H1 (cell line): ENCODE data around the gene BRK1. TPM values are rescaled to one million over a fixed set of nuclear protein-coding genes. Genes with fewer than 3 reads are reported as not detected.
A peak's percentile ranks its signal among the peaks of the same experiment; 100 is the strongest.

Experiments
- CTCF ChIA-PET: fragments of 300-600 bp; sonication (Branson Sonifier 250); formaldehyde crosslinking; loops from one replicate; lab custom pipeline; 2021; ENCODE audit not compliant: partially characterized antibody; lab: Charles Lee
- POLR2A ChIA-PET: fragments of 300-600 bp; sonication (Branson Sonifier 250); formaldehyde crosslinking; loops from one replicate; lab custom pipeline; 2021; ENCODE audit warnings: inconsistent platforms; ENCODE audit not compliant: partially characterized antibody; lab: Charles Lee
- DNase-seq, 2 experiments: peaks; one replicate each; pipeline versions ENCODE4 v3.0.0 to v3.0.0-alpha.2; 2010 to 2022; ENCODE audit warnings: low spot score in 2 of 2, low read depth in 1 of 2, mixed read lengths in 1 of 2
- FAIRE-seq: peaks from 2 replicates; lab custom pipeline; 2011; peaks lifted over from hg19 to GRCh38; lab: Jason Lieb, UNC
- H2AFZ ChIP-seq: 2 replicates; pipeline ENCODE4 v1.8.1; 2012; ENCODE audit warnings: low read length, inconsistent platforms
- H2AK5ac ChIP-seq: 2 replicates; pipeline ENCODE4 v1.6.1; 2013; ENCODE audit warnings: low read depth, low read length
- H2BK120ac ChIP-seq: replicated peaks from 2 replicates; pipeline ENCODE3; 2013; ENCODE audit warnings: low read depth, low read length, inconsistent platforms
- H2BK12ac ChIP-seq: 2 replicates; pipeline ENCODE4 v1.6.1; 2013; ENCODE audit warnings: low read depth, low read length
- H2BK15ac ChIP-seq: 2 replicates; pipeline ENCODE4 v1.6.1; 2013; ENCODE audit warnings: low read length
- H2BK20ac ChIP-seq: 2 replicates; pipeline ENCODE4 v1.6.1; 2013; ENCODE audit warnings: low read length
- H2BK5ac ChIP-seq: 2 replicates; pipeline ENCODE4 v1.6.1; 2013; ENCODE audit warnings: low read depth, low read length
- H3K14ac ChIP-seq: 2 replicates; pipeline ENCODE4 v1.6.1; 2013; ENCODE audit warnings: inconsistent platforms; ENCODE audit not compliant: insufficient read length
- H3K18ac ChIP-seq: 2 replicates; pipeline ENCODE4 v1.6.1; 2013; ENCODE audit warnings: low read length; ENCODE audit errors: extremely low read depth
- H3K23ac ChIP-seq: 2 replicates; pipeline ENCODE4 v1.6.1; 2013; ENCODE audit warnings: inconsistent platforms; ENCODE audit not compliant: insufficient read length
- H3K23me2 ChIP-seq: 2 replicates; pipeline ENCODE4 v1.6.1; 2013; ENCODE audit warnings: low read depth, low read length
- H3K27ac ChIP-seq: 2 replicates; pipeline ENCODE4 v1.6.1; 2011; ENCODE audit warnings: low read depth, low read length, inconsistent platforms
- H3K27me3 ChIP-seq, 4 experiments: replicated peaks in 1 of 4; 1 replicate in 1 of 4; 2 replicates in 3 of 4; pipeline versions ENCODE4 v1.6.1 to v1.8.1; 2011 to 2013; ENCODE audit warnings: low read length in 3 of 4, mild to moderate bottlenecking in 3 of 4, inconsistent platforms in 2 of 4, mixed read lengths in 2 of 4, moderate library complexity in 1 of 4; ENCODE audit not compliant: control insufficient read depth in 3 of 4, insufficient read depth in 3 of 4; ENCODE audit errors: extremely low read depth in 1 of 4
- H3K36me3 ChIP-seq, 4 experiments: 2 replicates each; pipeline versions ENCODE4 v1.6.1 to v1.8.1; 2011 to 2013; ENCODE audit warnings: mild to moderate bottlenecking in 4 of 4, low read length in 3 of 4, moderate library complexity in 2 of 4, control low read depth in 1 of 4, inconsistent platforms in 1 of 4; ENCODE audit not compliant: insufficient read depth in 4 of 4, control insufficient read depth in 2 of 4
- H3K4ac ChIP-seq: replicated peaks from 2 replicates; pipeline ENCODE3; 2013; ENCODE audit warnings: low read length, low read depth, mixed read lengths, inconsistent platforms; ENCODE audit not compliant: insufficient read length
- H3K4me1 ChIP-seq, 4 experiments: replicated peaks in 1 of 4; 1 replicate in 1 of 4; 2 replicates in 3 of 4; pipeline versions ENCODE4 v1.6.1 to v1.8.1; 2011 to 2013; ENCODE audit warnings: low read length in 3 of 4, inconsistent platforms in 2 of 4, mixed read lengths in 1 of 4; ENCODE audit not compliant: insufficient read depth in 4 of 4, control insufficient read depth in 3 of 4
- H3K4me2 ChIP-seq, 2 experiments: 2 replicates each; pipeline versions ENCODE4 v1.6.1 to v1.8.1; 2011 to 2013; ENCODE audit warnings: low read depth in 2 of 2, low read length in 2 of 2, control low read depth in 1 of 2, inconsistent platforms in 1 of 2, mild to moderate bottlenecking in 1 of 2; ENCODE audit not compliant: insufficient read depth in 1 of 2
- H3K4me3 ChIP-seq, 4 experiments: fragments of 200-600, 300-600 bp in 1 of 4; sonication (generic), shearing (Covaris generic), sonication (Bioruptor Twin) in 1 of 4; 2 replicates each; pipeline versions ENCODE4 v1.5.1 to v1.8.1; 2011 to 2016; ENCODE audit warnings: low read length in 4 of 4, low read depth in 3 of 4, control low read depth in 2 of 4, inconsistent platforms in 2 of 4, mild to moderate bottlenecking in 2 of 4, mixed read lengths in 1 of 4, moderate library complexity in 1 of 4; ENCODE audit not compliant: insufficient read depth in 2 of 4; ENCODE audit errors: extremely low read depth in 1 of 4
- H3K56ac ChIP-seq: replicated peaks from 2 replicates; pipeline ENCODE3; 2013; ENCODE audit warnings: low read depth, mild to moderate bottlenecking, mixed read lengths, low read length, inconsistent platforms; ENCODE audit not compliant: insufficient read length
- H3K79me1 ChIP-seq: 2 replicates; pipeline ENCODE4 v1.6.1; 2013; ENCODE audit warnings: low read depth, low read length, control low read depth
- H3K79me2 ChIP-seq, 2 experiments: 2 replicates each; pipeline versions ENCODE4 v1.6.1 to v1.8.1; 2012 to 2013; ENCODE audit warnings: low read length in 2 of 2, mild to moderate bottlenecking in 2 of 2, inconsistent platforms in 1 of 2; ENCODE audit not compliant: insufficient read depth in 2 of 2, control insufficient read depth in 1 of 2
- H3K9ac ChIP-seq, 4 experiments: replicated peaks in 1 of 4; 1 replicate in 1 of 4; 2 replicates in 3 of 4; pipeline versions ENCODE4 v1.6.1 to v1.8.1; 2011 to 2013; ENCODE audit warnings: low read depth in 3 of 4, low read length in 3 of 4, control low read depth in 2 of 4, mild to moderate bottlenecking in 2 of 4, moderate library complexity in 2 of 4, inconsistent platforms in 1 of 4; ENCODE audit errors: extremely low read depth in 1 of 4
- H3K9me3 ChIP-seq, 2 experiments: 2 replicates each; pipeline versions ENCODE4 v1.6.1 to v1.8.1; 2012 to 2013; ENCODE audit warnings: mild to moderate bottlenecking in 2 of 2, moderate library complexity in 2 of 2, control low read depth in 1 of 2, inconsistent platforms in 1 of 2, low read depth in 1 of 2, low read length in 1 of 2, mixed read lengths in 1 of 2; ENCODE audit not compliant: insufficient read depth in 2 of 2
- H4K20me1 ChIP-seq, 2 experiments: replicated peaks in 1 of 2; 2 replicates each; pipeline versions ENCODE3 to v1.8.1; 2011 to 2013; ENCODE audit warnings: inconsistent platforms in 2 of 2, low read length in 2 of 2, mild to moderate bottlenecking in 1 of 2; ENCODE audit not compliant: insufficient read depth in 2 of 2, control insufficient read depth in 1 of 2
- H4K5ac ChIP-seq: 2 replicates; pipeline ENCODE4 v1.6.1; 2013; ENCODE audit warnings: low read length, low read depth, mixed read lengths, inconsistent platforms; ENCODE audit not compliant: insufficient read length
- H4K8ac ChIP-seq: 2 replicates; pipeline ENCODE4 v1.8.0; 2013; ENCODE audit warnings: mild to moderate bottlenecking, moderate library complexity, low read length, inconsistent platforms; ENCODE audit not compliant: insufficient read depth; ENCODE audit errors: extremely low read depth
- H4K91ac ChIP-seq: replicated peaks from 2 replicates; pipeline ENCODE3; 2013; ENCODE audit warnings: low read length, mixed read lengths, inconsistent platforms; ENCODE audit not compliant: insufficient read length
- CBX5 ChIP-seq: fragments of 300-800, 300-1000 bp; sonication (generic); IDR thresholded peaks from 2 replicates; pipeline ENCODE4 v1.7.1; 2016; ENCODE audit warnings: antibody characterized with exemption, low read length, low read depth
- CEBPB ChIP-seq: IDR thresholded peaks from 2 replicates; pipeline ENCODE4 v1.6.1; 2012; ENCODE audit warnings: low read depth, low read length
- JUND ChIP-seq: IDR thresholded peaks from 2 replicates; pipeline ENCODE4 v1.6.1; 2011; ENCODE audit warnings: mild to moderate bottlenecking, improper control_type of control experiment, low read length
- NRF1 ChIP-seq: IDR thresholded peaks from 2 replicates; pipeline ENCODE4 v1.6.1; 2011; ENCODE audit warnings: mild to moderate bottlenecking, low read depth, low read length, improper control_type of control experiment
- PHF8 ChIP-seq: fragments of 200-600 bp; sonication (generic); conservative IDR thresholded peaks from 2 replicates; pipeline ENCODE4 v1.7.1; 2012; ENCODE audit warnings: low read depth, mild to moderate bottlenecking, inconsistent platforms, low read length, moderate library complexity
- RAD21 ChIP-seq, 2 experiments: IDR thresholded peaks in 1 of 2; conservative IDR thresholded peaks in 1 of 2; 2 replicates each; pipeline ENCODE4 v1.6.1; 2011; ENCODE audit warnings: low read depth in 2 of 2, low read length in 2 of 2, improper control_type of control experiment in 1 of 2, inconsistent platforms in 1 of 2, mild to moderate bottlenecking in 1 of 2, moderate library complexity in 1 of 2
- RNF2 ChIP-seq: fragments of 200-900, 300-1000 bp; sonication (generic); IDR thresholded peaks from 2 replicates; pipeline ENCODE4 v1.7.1; 2016; ENCODE audit warnings: borderline replicate concordance, low read depth, mild to moderate bottlenecking, antibody characterized with exemption, low read length; ENCODE audit not compliant: poor library complexity, severe bottlenecking; ENCODE audit errors: missing control alignments
- SP1 ChIP-seq: IDR thresholded peaks from 2 replicates; pipeline ENCODE4 v1.6.1; 2011; ENCODE audit warnings: low read depth, low read length
- TCF12 ChIP-seq: IDR thresholded peaks from 2 replicates; pipeline ENCODE4 v1.6.1; 2011; ENCODE audit warnings: low read depth, mild to moderate bottlenecking, low read length
- WGBS, 2 experiments: shearing (Covaris generic) in 1 of 2; methylation state at CpG; one replicate each; pipeline versions ENCODE4 v1.1.6 to v1.1.7; 2013 to 2015; ENCODE audit warnings: low lambda C conversion rate in 2 of 2, mixed read lengths in 2 of 2, inconsistent platforms in 1 of 2, low coverage in 1 of 2, missing lambda C conversion rate in 1 of 2; ENCODE audit not compliant: insufficient replicate concordance in 2 of 2, insufficient coverage in 1 of 2, insufficient read length in 1 of 2; ENCODE audit errors: extremely low coverage in 1 of 2, missing lambda C conversion rate in 1 of 2; 5-methylcytosine and 5-hydroxymethylcytosine counted together
- polyA plus RNA-seq, 7 experiments: library from polyadenylated mRNA; depleted of rRNA in 3 of 7; stranded (reverse) in 5 of 7; unstranded in 2 of 7; fragments of >200 nt in 5 of 7; fragments of 200-250 nt in 2 of 7; gene quantifications; 1 replicate in 5 of 7; 2 replicates in 1 of 7; 4 replicates in 1 of 7; pipeline versions ENCODE4 v1.2.1 to v1.2.3, GENCODE V29; 2011 to 2013; ENCODE audit warnings: missing spikeins in 2 of 7, mixed read lengths in 2 of 7
- total RNA-seq: library from RNA; stranded (reverse); fragmentation: NEBNext Ultra II Directional; extraction: Animal tissue kit (Norgen Biotek cat#: 25700); gene quantifications from 2 replicates; pipeline ENCODE4 v1.2.1, GENCODE V29; 2021
- TF ChIP-seq, protein P1 (sequence below): IDR thresholded peaks from 2 replicates; pipeline ENCODE4 v1.6.1; 2012; ENCODE audit warnings: inconsistent platforms

The BRK1 gene
- total and polyA plus RNA-seq, 2 of the 8 experiments (the other 6 are each of a cell fraction or from before 2014, with no cell fraction given) = 137 to 164 TPM

DNA sequence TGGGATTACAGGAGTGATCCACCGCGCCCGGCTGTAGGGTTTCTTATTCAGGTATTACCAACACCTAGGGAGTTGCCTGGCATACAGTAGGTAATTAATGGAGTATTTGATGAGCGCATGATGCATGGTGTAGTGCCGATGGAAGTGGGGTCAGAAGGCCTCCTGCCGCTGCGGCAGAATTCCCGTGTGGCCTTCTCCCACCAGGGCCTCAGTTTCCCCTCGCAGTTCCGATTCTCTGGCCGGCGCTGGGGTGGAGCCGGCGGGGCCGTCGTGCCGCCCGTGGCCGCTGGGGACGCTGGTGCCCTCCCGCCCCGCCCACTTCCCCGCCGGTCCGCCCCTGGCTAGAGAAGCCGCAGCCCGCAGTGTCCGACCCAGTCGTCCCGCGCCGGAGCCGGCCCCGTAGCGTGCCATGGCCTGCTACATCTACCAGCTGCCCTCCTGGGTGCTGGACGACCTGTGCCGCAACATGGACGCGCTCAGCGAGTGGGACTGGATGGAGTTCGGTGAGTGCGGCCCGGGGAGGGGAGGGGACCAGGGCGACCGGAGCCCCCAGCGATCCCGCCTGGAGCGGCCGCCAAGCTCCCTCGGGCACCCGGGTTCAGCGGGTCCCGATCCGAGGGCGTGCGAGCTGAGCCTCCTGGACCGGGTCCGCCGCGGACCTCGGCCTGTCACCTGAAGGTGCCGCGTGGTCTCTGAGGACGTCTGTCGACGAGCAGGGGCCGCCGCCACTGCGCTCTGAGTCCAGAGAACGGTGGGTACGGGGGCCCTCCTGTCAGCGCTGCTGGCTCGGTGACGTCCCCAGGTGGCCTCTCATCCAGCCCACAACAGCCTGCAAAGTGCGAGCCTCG lies 49.3 kb downstream of the BRK1 start, which contains the start of gene IRAK2:
TSS of gene IRAK2 (plus strand) at position 374 of the 848 bp plus-strand sequence. CDS start at position 410, 36 bp downstream.
- no peak within 1 kb of the TSS; the same call in 1 of the 2 replicates for H2BK12ac ChIP-seq
- H3K4me1 ChIP-seq = peaks cover 0 to 2% (median 0%) of the 10 kb centered on the region in 4 experiments; a peak in 2 of 7 replicates
- H2BK20ac ChIP-seq = no peak within 1 kb of the TSS
- no peak within 1 kb of the TSS for H4K5ac ChIP-seq
- no peak within 1 kb of the TSS for H3K18ac ChIP-seq
- no peaks in the 10 kb centered on the region for H3K79me2 ChIP-seq
- H3K4me3 ChIP-seq = peak within 1 kb of the TSS; percentile 44 to 86 (median 75)
- no peak within 1 kb of the TSS for H2AK5ac ChIP-seq
- H3K56ac ChIP-seq = peak within 1 kb of the TSS; percentile 69
- CTCF ChIA-PET = interaction anchor here (0.6 to 5.7 kb wide), 20 partner anchors 8 to 253 kb away, joined by 3 to 38 read pairs (median 4); no protein-coding TSS in a partner anchor
- peak within 1 kb of the TSS; percentile 62 to 95 for H3K4me2 ChIP-seq
- DNase-seq (peak in 1 of 2 experiments; percentile 84), FAIRE-seq (no peak)
- H3K9ac ChIP-seq = peak within 1 kb of the TSS in 1 of 4 experiments; percentile 52; a peak in 2 of 7 replicates
- H2BK120ac ChIP-seq = no peak within 1 kb of the TSS
- H2BK5ac ChIP-seq = no peak within 1 kb of the TSS; the same call in 1 of the 2 replicates
- no peaks in the 10 kb centered on the region for H3K36me3 ChIP-seq
- no peaks in the 10 kb centered on the region for H4K20me1 ChIP-seq
- no peak within 1 kb of the TSS for H3K4ac ChIP-seq
- no peak within 1 kb of the TSS for H3K23ac ChIP-seq
- H2BK15ac ChIP-seq = 0 out of 2 replicates have a peak within 1 kb of the TSS, but pooled peaks have one; percentile 88
- H3K27me3 ChIP-seq = no peaks in the 10 kb centered on the region; a peak in 1 of 7 replicates
- peak within 1 kb of the TSS; percentile 65 for H4K8ac ChIP-seq
- POLR2A ChIA-PET = interaction anchor here (1.0 to 1.5 kb wide), 4 partner anchors 16 to 83 kb away, joined by 3 to 5 read pairs (median 4); partner anchors contain the start of gene TATDN2
- peaks cover 7 to 12% of the 10 kb centered on the region in 2 experiments; a peak in 2 of 4 replicates for H3K9me3 ChIP-seq
- peak within 1 kb of the TSS; percentile 84; the same call in 1 of the 2 replicates for H2AFZ ChIP-seq
- no peak within 1 kb of the TSS for H4K91ac ChIP-seq
- WGBS, 2 experiments = 11% methylated on average over 46 of the region's 76 CpGs; no CpG with 5 or more reads in 1 of the 2 experiments
- no peaks in the 10 kb centered on the region for H3K79me1 ChIP-seq
- no peak within 1 kb of the TSS for H3K14ac ChIP-seq
- no peak within 1 kb of the TSS for H3K27ac ChIP-seq
- peaks cover 6% of the 10 kb centered on the region; the same call in 1 of the 2 replicates for H3K23me2 ChIP-seq
- TF ChIP-seq NRF1 (no peak), SP1 (no peak), CBX5 (no peak), RNF2 (no peak), TCF12 (no peak), CEBPB (no peak), RAD21 (IDR thresholded peaks at IDR 0.05 in 1 of 2, conservative IDR thresholded peaks at IDR 0.05 in 1 of 2; ENCODE audit: low read depth in 2 of 2, low read length in 2 of 2) (peak; percentile 40 to 47; a peak in 3 of 4 replicates), JUND (no peak), PHF8 (peak; percentile 58)
- TF ChIP-seq, protein P1, sequence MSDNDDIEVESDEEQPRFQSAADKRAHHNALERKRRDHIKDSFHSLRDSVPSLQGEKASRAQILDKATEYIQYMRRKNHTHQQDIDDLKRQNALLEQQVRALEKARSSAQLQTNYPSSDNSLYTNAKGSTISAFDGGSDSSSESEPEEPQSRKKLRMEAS = peak; percentile 76
